Measurements from ENCODE around the gene MRPS25. TPM values are rescaled to one million over a fixed set of nuclear protein-coding genes. Genes with fewer than 3 reads are reported as not detected.
"Not testable (repeated sequence)": the region's sequence is repeated elsewhere in the genome, so short reads cannot be mapped to it uniquely, and the experiment has no call there.

The MRPS25 gene
- total RNA-seq, 1 donor from 2014 or later = 27.0 TPM

DNA sequence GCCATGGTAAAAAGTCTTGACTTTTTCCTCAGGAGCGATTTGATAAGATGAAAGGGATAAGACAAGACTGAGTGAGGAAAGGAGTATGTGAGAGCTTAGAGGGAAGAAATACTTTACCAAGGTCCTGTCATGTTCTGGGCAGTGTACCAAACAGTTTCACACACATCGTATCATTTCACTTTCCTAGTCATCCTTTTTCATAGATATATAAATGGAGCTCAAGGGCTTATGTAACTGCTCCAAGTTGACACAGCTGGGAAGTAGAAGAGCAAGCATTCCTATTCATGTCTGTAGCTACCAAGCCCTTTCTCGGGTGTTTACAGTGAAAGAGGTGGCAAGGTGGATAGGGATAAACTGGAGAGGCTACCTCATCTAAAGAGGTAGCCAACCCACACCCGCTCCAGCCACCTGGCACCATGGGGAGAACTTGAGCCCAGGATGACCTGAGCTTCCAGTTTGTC lies 57.4 kb downstream of the MRPS25 start:
- Histone ChIP-seq H3K4me1 (no peaks in the 10 kb centered on the region), H3K9me3 (no peaks in the 10 kb centered on the region), H3K27ac (no peak overlapping the region), H3K27me3 (no peaks in the 10 kb centered on the region), H3K36me3 (peaks cover 0 to 34% of the 10 kb centered on the region in 2 donors), H3K4me3 (no peak overlapping the region)
- intact Hi-C loops (cut with DNase I) = no loop called here
- no peak for TF ChIP-seq POLR2A (IDR thresholded peaks at IDR 0.05)
- TF ChIP-seq CTCF (IDR thresholded peaks at IDR 0.05) = no peak
- no peak for TF ChIP-seq POLR2AphosphoS5 (IDR thresholded peaks at IDR 0.05; ENCODE audit: insufficient read depth in 1 of 2, low read depth in 1 of 2)
- DNase-seq (ENCODE audit: extremely low spot score in 2 of 2) = no peak

DNA sequence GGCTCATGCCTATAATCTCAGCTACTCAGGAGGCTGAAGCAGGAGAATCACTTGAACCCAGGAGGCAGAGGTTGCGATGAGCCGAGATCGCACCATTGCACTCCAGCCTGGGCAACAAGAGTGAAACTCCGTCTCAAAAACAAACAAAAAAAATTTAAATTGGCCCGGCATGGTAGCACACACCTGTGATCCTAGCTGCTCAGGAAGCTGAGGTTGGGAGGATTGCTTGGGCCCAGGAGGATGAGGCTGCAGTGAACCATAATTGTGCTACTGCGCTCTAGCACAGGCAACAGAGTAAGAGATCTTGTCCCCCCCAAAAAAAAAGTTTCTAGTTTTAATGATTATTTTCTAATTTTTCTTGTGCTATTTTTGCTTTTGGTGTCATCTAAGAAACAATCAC lies 65.9 kb downstream of the MRPS25 start:
- H3K9me3 ChIP-seq; H3K36me3 ChIP-seq; DNase-seq (ENCODE audit: extremely low spot score in 2 of 2); H3K4me3 ChIP-seq; H3K27ac ChIP-seq; intact Hi-C loops (cut with DNase I); H3K4me1 ChIP-seq; H3K27me3 ChIP-seq: not testable (repeated sequence)

Other genes starting within 250 kb of the MRPS25 start
- 16.2 TPM for gene FGD5, start 246.4 kb downstream of the MRPS25 start, total RNA-seq
- gene NR2C2, start 117.7 kb downstream of the MRPS25 start, total RNA-seq = 40.0 TPM
- gene RBSN, start 33.8 kb upstream of the MRPS25 start, total RNA-seq = 19.2 TPM
- 72.4 TPM for gene CAPN7, start 140.9 kb upstream of the MRPS25 start, total RNA-seq

Measured in vagina (tissue), 2 donors.